SK-N-SH (cell line): ENCODE data around the gene PLVAP. TPM values are rescaled to one million over a fixed set of nuclear protein-coding genes. Genes with fewer than 3 reads are reported as not detected.

Experiments
- CTCF ChIA-PET: fragments of 300-600, 350-600 bp; formaldehyde crosslinking; extraction: SDS; loops from one replicate; lab custom pipeline; 2021; lab: Yijun Ruan, JAX
- POLR2A ChIA-PET: fragments of 350-600 bp; sonication (Branson Sonifier 250); formaldehyde crosslinking; extraction: SDS; loops from one replicate; lab custom pipeline; 2020; ENCODE audit warnings: antibody characterized with exemption, inconsistent platforms; lab: Yijun Ruan, JAX
- DNase-seq: peaks from one replicate; pipeline ENCODE4 v3.0.0; 2012
- H2AFZ ChIP-seq: fragments of 200-600 bp; sonication (generic); 2 replicates; pipeline ENCODE4 v1.8.1; 2016; ENCODE audit warnings: antibody characterized with exemption, mild to moderate bottlenecking, low read depth
- H3F3A ChIP-seq: fragments of 200-600 bp; sonication (generic); replicated peaks from 2 replicates; pipeline ENCODE3; 2016; ENCODE audit warnings: antibody characterized with exemption, mild to moderate bottlenecking; ENCODE audit not compliant: insufficient read depth
- H3K27ac ChIP-seq, 2 experiments: fragments of 200-500 bp in 1 of 2; fragments of 200-600 bp in 1 of 2; sonication (Bioruptor generic) in 1 of 2; sonication (generic), shearing (Covaris generic) in 1 of 2; 2 replicates each; pipeline versions ENCODE4 v1.5.1 to v1.6.1; 2014 to 2016; ENCODE audit warnings: low read depth in 2 of 2, inconsistent platforms in 1 of 2, low read length in 1 of 2, mild to moderate bottlenecking in 1 of 2, mixed read lengths in 1 of 2
- H3K27me3 ChIP-seq: fragments of 200-600 bp; sonication (generic), shearing (Covaris generic); 2 replicates; pipeline ENCODE4 v1.6.1; 2016; ENCODE audit warnings: mixed run types; ENCODE audit not compliant: insufficient read depth
- H3K36me3 ChIP-seq, 2 experiments: fragments of 200-500 bp in 1 of 2; fragments of 200-600 bp in 1 of 2; sonication (Bioruptor generic) in 1 of 2; sonication (generic) in 1 of 2; replicated peaks in 1 of 2; 2 replicates each; pipeline versions ENCODE3 to v1.5.1; 2014 to 2016; ENCODE audit warnings: low read length in 1 of 2, mild to moderate bottlenecking in 1 of 2; ENCODE audit not compliant: insufficient read depth in 2 of 2, control insufficient read depth in 1 of 2
- H3K4me1 ChIP-seq, 2 experiments: fragments of 200-500 bp in 1 of 2; fragments of 200-600 bp in 1 of 2; sonication (Bioruptor generic) in 1 of 2; sonication (generic), shearing (Covaris generic) in 1 of 2; 2 replicates each; pipeline versions ENCODE4 v1.5.1 to v1.6.1; 2014 to 2016; ENCODE audit warnings: low read depth in 1 of 2, low read length in 1 of 2, mixed run types in 1 of 2; ENCODE audit not compliant: insufficient read depth in 2 of 2, control insufficient read depth in 1 of 2
- H3K4me2 ChIP-seq: fragments of 200-600 bp; sonication (generic), shearing (Covaris generic); 2 replicates; pipeline ENCODE4 v1.6.1; 2017; ENCODE audit warnings: mixed run types
- H3K4me3 ChIP-seq, 2 experiments: fragments of 200-500 bp in 1 of 2; fragments of 200-600 bp in 1 of 2; sonication (Bioruptor generic) in 1 of 2; sonication (generic), shearing (Covaris generic) in 1 of 2; 2 replicates each; pipeline versions ENCODE4 v1.5.1 to v1.8.1; 2014 to 2016; ENCODE audit warnings: low read depth in 2 of 2, inconsistent platforms in 1 of 2, low read length in 1 of 2, mild to moderate bottlenecking in 1 of 2, mixed read lengths in 1 of 2, moderate library complexity in 1 of 2
- H3K79me2 ChIP-seq: fragments of 200-600 bp; sonication (generic); 2 replicates; pipeline ENCODE4 v1.8.1; 2017; ENCODE audit warnings: mild to moderate bottlenecking; ENCODE audit not compliant: insufficient read depth
- H3K9ac ChIP-seq: fragments of 200-600 bp; sonication (generic); 2 replicates; pipeline ENCODE4 v1.6.1; 2017; ENCODE audit warnings: mixed run types
- H3K9me2 ChIP-seq: fragments of 200-600 bp; sonication (generic); 2 replicates; pipeline ENCODE4 v1.6.1; 2017; ENCODE audit warnings: mixed run types
- H3K9me3 ChIP-seq: fragments of 200-600 bp; sonication (generic); 2 replicates; pipeline ENCODE4 v1.6.1; 2017; ENCODE audit warnings: mixed run types, mild to moderate bottlenecking, moderate library complexity
- H4K20me1 ChIP-seq: fragments of 200-600 bp; sonication (generic); 2 replicates; pipeline ENCODE4 v1.6.1; 2017; ENCODE audit warnings: mild to moderate bottlenecking, mixed run types; ENCODE audit not compliant: insufficient read depth
- CHD2 ChIP-seq: fragments of 150-350 bp; IDR thresholded peaks from 2 replicates; pipeline ENCODE4 v1.6.1; 2018; ENCODE audit warnings: low read length; ENCODE audit not compliant: partially characterized antibody
- ELF1 ChIP-seq: IDR thresholded peaks from 2 replicates; pipeline ENCODE4 v1.4.0; 2012
- EZH2phosphoT487 ChIP-seq: fragments of 200-600 bp; sonication (generic); IDR thresholded peaks from 2 replicates; pipeline ENCODE4 v1.6.1; 2017; ENCODE audit warnings: low read depth, mixed run types, mild to moderate bottlenecking, antibody characterized with exemption, moderate library complexity, borderline replicate concordance
- FOSL2 ChIP-seq: IDR thresholded peaks from 2 replicates; pipeline ENCODE4 v1.4.0; 2012; ENCODE audit warnings: low read depth, mild to moderate bottlenecking, moderate library complexity, borderline replicate concordance
- FOXJ3 ChIP-seq: sonication (generic); formaldehyde crosslinking; IDR thresholded peaks from 2 replicates; pipeline ENCODE4 v1.5.1; 2020; ENCODE audit warnings: mild to moderate bottlenecking, missing genetic modification reagents
- FOXM1 ChIP-seq: IDR thresholded peaks from 2 replicates; pipeline ENCODE4 v1.4.0; 2012; ENCODE audit warnings: low read depth, mild to moderate bottlenecking
- JUND ChIP-seq: IDR thresholded peaks from 2 replicates; pipeline ENCODE4 v1.4.0; 2012
- MEF2A ChIP-seq: IDR thresholded peaks from 2 replicates; pipeline ENCODE4 v1.4.0; 2012; ENCODE audit warnings: low read depth, borderline replicate concordance
- NRF1 ChIP-seq: IDR thresholded peaks from 2 replicates; pipeline ENCODE4 v1.6.1; 2012; ENCODE audit warnings: low read depth, mild to moderate bottlenecking, low read length
- RAD21 ChIP-seq: IDR thresholded peaks from 2 replicates; pipeline ENCODE4 v1.6.1; 2012; ENCODE audit warnings: mild to moderate bottlenecking, low read length
- RFX5 ChIP-seq: IDR thresholded peaks from 2 replicates; pipeline ENCODE4 v1.6.1; 2012; ENCODE audit warnings: mild to moderate bottlenecking, improper control_type of control experiment, low read length
- SIN3A ChIP-seq: IDR thresholded peaks from 2 replicates; pipeline ENCODE4 v1.6.1; 2012; ENCODE audit warnings: low read depth, mild to moderate bottlenecking, low read length, moderate library complexity, borderline replicate concordance
- TAF1 ChIP-seq: IDR thresholded peaks from 2 replicates; pipeline ENCODE4 v1.6.1; 2012; ENCODE audit warnings: low read depth, mild to moderate bottlenecking, low read length, moderate library complexity, borderline replicate concordance
- TEAD4 ChIP-seq: IDR thresholded peaks from 2 replicates; pipeline ENCODE4 v1.4.0; 2012; ENCODE audit warnings: mild to moderate bottlenecking, borderline replicate concordance; ENCODE audit not compliant: insufficient read depth
- YY1 ChIP-seq: IDR thresholded peaks from 2 replicates; pipeline ENCODE4 v1.4.0; 2012; ENCODE audit warnings: low read depth, mild to moderate bottlenecking
- WGBS: methylation state at CpG from one replicate; pipeline ENCODE4 v1.1.6; 2017; ENCODE audit warnings: low lambda C conversion rate; 5-methylcytosine and 5-hydroxymethylcytosine counted together
- polyA plus RNA-seq, 3 experiments: library from polyadenylated mRNA; depleted of rRNA; stranded (reverse); fragments of >200 nt; gene quantifications; 2 replicates each; pipeline ENCODE4 v1.2.3, GENCODE V29; 2012
- TF ChIP-seq, protein P1 (sequence below): IDR thresholded peaks from 2 replicates; pipeline ENCODE4 v1.6.1; 2012; ENCODE audit warnings: mild to moderate bottlenecking, low read depth, low read length, moderate library complexity
- TF ChIP-seq, protein P2 (sequence below): fragments of 200-600 bp; sonication (generic); IDR thresholded peaks from 2 replicates; pipeline ENCODE4 v1.6.1; 2017; ENCODE audit warnings: antibody characterized with exemption, mild to moderate bottlenecking, moderate library complexity
- TF ChIP-seq, protein P3 (sequence below): fragments of 150-350 bp; IDR thresholded peaks from 2 replicates; pipeline ENCODE4 v1.6.1; 2016; ENCODE audit warnings: mild to moderate bottlenecking, low read depth, low read length
- TF ChIP-seq, protein P4 (sequence below): IDR thresholded peaks from 2 replicates; pipeline ENCODE4 v1.4.0; 2012; ENCODE audit warnings: low read depth

The PLVAP gene
- polyA plus RNA-seq, 1 of the 3 experiments (the other 2 are of a cell fraction), result not detected

DNA sequence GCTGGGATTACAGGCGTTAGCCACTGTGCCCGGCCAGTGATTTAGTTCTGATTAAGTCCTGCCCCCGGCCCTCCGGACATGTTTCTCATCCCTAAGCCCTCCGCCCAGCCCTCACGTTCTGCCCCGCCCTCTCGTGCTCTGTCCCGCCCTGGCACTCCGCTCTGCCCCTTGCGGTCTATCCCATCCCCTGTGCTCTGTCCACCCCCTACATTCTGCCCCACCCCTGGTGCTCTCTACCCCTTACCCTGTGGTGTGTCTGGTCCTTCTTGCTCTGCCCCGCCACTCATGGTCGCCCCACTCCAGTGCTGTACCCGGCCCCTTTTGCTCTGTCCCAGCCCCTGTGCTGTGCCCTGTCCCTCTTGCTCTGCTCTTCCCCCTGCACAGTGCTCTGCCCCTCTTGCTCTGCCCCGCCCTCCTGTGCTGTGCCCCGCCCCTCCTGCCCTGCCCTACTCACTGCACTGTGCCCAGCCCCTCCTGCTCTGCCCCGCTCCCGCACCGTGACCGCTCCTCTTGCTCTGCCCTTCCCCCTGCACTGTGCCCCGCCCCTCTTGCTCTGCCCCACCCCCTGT is 36.8 kb downstream of the PLVAP start (continued):
- TF ChIP-seq, protein P1, sequence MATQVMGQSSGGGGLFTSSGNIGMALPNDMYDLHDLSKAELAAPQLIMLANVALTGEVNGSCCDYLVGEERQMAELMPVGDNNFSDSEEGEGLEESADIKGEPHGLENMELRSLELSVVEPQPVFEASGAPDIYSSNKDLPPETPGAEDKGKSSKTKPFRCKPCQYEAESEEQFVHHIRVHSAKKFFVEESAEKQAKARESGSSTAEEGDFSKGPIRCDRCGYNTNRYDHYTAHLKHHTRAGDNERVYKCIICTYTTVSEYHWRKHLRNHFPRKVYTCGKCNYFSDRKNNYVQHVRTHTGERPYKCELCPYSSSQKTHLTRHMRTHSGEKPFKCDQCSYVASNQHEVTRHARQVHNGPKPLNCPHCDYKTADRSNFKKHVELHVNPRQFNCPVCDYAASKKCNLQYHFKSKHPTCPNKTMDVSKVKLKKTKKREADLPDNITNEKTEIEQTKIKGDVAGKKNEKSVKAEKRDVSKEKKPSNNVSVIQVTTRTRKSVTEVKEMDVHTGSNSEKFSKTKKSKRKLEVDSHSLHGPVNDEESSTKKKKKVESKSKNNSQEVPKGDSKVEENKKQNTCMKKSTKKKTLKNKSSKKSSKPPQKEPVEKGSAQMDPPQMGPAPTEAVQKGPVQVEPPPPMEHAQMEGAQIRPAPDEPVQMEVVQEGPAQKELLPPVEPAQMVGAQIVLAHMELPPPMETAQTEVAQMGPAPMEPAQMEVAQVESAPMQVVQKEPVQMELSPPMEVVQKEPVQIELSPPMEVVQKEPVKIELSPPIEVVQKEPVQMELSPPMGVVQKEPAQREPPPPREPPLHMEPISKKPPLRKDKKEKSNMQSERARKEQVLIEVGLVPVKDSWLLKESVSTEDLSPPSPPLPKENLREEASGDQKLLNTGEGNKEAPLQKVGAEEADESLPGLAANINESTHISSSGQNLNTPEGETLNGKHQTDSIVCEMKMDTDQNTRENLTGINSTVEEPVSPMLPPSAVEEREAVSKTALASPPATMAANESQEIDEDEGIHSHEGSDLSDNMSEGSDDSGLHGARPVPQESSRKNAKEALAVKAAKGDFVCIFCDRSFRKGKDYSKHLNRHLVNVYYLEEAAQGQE, result no peak
- TF ChIP-seq CHD2 (no peak), FOSL2 (no peak), EZH2phosphoT487 (no peak), FOXM1 (no peak), SIN3A (no peak), FOXJ3 (no peak)

DNA sequence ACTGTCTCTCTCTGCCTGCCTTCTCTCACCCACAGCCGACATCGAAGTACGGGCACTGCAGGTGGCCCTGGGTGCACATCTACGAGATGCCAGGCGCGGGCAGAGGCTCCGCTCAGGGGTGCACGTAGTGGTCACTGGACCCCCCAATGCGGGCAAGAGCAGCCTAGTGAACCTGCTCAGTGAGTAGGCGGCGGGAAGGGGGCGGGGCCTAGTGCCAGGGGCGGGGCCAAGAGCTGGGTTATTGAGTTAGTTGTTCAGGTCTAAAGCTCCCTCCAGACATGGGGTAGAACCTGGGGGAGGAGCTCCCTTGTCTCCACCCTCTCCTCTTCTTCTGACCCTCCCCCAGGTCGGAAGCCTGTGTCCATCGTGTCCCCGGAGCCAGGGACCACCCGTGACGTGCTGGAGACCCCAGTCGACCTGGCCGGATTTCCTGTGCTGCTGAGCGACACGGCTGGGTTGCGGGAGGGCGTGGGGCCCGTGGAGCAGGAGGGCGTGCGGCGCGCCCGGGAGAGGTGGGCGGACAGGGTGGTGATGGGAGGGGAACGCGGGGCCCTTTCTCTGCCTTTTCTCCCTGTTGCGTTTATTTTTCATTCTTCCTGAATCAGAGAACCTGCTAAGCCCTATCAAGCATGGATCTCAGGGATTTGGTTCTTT is 37.9 kb downstream of the PLVAP start:
- CTCF ChIA-PET, result interaction anchor here (3.0 kb wide), 1 partner anchor 47 kb away, joined by 12 read pairs; no protein-coding TSS in a partner anchor
- Histone ChIP-seq H3K4me3 (no peak overlapping the region), H3K9me3 (no peaks in the 10 kb centered on the region)
- no peak for TF ChIP-seq FOSL2
- TF ChIP-seq, protein P1, result no peak
- TF ChIP-seq JUND, result no peak
- TF ChIP-seq EZH2phosphoT487, result no peak
- TF ChIP-seq YY1, result no peak
- TF ChIP-seq NRF1, result no peak
- TF ChIP-seq, protein P2, sequence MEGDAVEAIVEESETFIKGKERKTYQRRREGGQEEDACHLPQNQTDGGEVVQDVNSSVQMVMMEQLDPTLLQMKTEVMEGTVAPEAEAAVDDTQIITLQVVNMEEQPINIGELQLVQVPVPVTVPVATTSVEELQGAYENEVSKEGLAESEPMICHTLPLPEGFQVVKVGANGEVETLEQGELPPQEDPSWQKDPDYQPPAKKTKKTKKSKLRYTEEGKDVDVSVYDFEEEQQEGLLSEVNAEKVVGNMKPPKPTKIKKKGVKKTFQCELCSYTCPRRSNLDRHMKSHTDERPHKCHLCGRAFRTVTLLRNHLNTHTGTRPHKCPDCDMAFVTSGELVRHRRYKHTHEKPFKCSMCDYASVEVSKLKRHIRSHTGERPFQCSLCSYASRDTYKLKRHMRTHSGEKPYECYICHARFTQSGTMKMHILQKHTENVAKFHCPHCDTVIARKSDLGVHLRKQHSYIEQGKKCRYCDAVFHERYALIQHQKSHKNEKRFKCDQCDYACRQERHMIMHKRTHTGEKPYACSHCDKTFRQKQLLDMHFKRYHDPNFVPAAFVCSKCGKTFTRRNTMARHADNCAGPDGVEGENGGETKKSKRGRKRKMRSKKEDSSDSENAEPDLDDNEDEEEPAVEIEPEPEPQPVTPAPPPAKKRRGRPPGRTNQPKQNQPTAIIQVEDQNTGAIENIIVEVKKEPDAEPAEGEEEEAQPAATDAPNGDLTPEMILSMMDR, result no peak
- TF ChIP-seq CHD2, result no peak
- TF ChIP-seq FOXJ3, result no peak
- TF ChIP-seq, protein P3, sequence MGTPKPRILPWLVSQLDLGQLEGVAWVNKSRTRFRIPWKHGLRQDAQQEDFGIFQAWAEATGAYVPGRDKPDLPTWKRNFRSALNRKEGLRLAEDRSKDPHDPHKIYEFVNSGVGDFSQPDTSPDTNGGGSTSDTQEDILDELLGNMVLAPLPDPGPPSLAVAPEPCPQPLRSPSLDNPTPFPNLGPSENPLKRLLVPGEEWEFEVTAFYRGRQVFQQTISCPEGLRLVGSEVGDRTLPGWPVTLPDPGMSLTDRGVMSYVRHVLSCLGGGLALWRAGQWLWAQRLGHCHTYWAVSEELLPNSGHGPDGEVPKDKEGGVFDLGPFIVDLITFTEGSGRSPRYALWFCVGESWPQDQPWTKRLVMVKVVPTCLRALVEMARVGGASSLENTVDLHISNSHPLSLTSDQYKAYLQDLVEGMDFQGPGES, result no peak
- no peak for TF ChIP-seq MEF2A
- TF ChIP-seq, protein P4, sequence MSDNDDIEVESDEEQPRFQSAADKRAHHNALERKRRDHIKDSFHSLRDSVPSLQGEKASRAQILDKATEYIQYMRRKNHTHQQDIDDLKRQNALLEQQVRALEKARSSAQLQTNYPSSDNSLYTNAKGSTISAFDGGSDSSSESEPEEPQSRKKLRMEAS, result no peak
- TF ChIP-seq ELF1, result no peak
- TF ChIP-seq RFX5, result no peak
- no peak for TF ChIP-seq TAF1
- no peak for TF ChIP-seq TEAD4
- no peak for TF ChIP-seq RAD21

More for the DNA sequence above, 37.9 kb downstream of the PLVAP start:
- peaks cover 6% of the 10 kb centered on the region for H3F3A ChIP-seq
- H2AFZ ChIP-seq, result no peak overlapping the region
- POLR2A ChIA-PET, result no interaction called here
- H3K4me2 ChIP-seq, result no peak overlapping the region
- WGBS, result 91% methylated on average over 34 of the region's 34 CpGs
- peaks cover 0 to 13% of the 10 kb centered on the region in 2 experiments; a peak in 1 of 4 replicates for H3K4me1 ChIP-seq
- peaks cover 8% of the 10 kb centered on the region; the same call in 1 of the 2 replicates for H3K79me2 ChIP-seq
- no peaks in the 10 kb centered on the region for H4K20me1 ChIP-seq
- H3K27ac ChIP-seq, result no peak overlapping the region
- no peaks in the 10 kb centered on the region for H3K27me3 ChIP-seq
- no peaks in the 10 kb centered on the region for H3K9me2 ChIP-seq
- H3K36me3 ChIP-seq, result peaks cover 0 to 7% of the 10 kb centered on the region in 2 experiments
- no peak overlapping the region for H3K9ac ChIP-seq
- peak; percentile 63 for DNase-seq
